GM21723 (cell line): ENCODE results near the gene NCBP3.

Experiments used
- ATAC-seq: cut with Tn5 transposase; IDR thresholded peaks from one replicate; pipeline ENCODE4 v1.9.1; 2021; ENCODE audit warnings: mild to moderate bottlenecking, moderate library complexity; ENCODE audit not compliant: unreplicated experiment

The NCBP3 gene

GRCh38 chr17:3845621-3846436 lies at the start of gene NCBP3:
TSS of gene NCBP3 (minus strand) at chr17:3846246. CDS start at chr17:3846223, 23 bp downstream.
- ATAC-seq = peak; percentile 95

DNA sequence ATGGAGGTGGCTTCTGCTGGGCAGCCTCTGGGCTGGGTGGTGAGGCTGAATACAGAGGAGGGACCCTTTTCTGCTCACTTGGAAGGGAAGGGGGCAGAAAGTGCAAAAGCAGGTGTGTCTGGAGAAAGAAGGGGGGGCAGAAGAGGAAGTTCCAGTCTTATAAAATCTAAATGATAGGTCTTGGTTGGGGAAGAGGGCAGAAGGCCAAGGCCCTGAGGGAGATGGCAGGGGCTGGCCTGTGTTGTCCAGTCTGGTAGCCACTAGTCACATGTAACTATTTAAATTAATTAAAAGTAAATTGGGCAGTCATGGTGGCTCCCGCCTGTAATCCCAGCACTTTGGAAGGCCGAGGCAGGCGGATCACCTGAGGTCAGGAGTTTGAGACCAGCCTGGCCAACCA lies 49.3 kb upstream of the NCBP3 start:
- no peak for ATAC-seq

GRCh38 chr17:3894911-3895343 lies 48.9 kb upstream of the NCBP3 start:
- ATAC-seq = no peak

GRCh38 chr17:3894188-3894587 lies 48.1 kb upstream of the NCBP3 start:
- no peak for ATAC-seq

DNA sequence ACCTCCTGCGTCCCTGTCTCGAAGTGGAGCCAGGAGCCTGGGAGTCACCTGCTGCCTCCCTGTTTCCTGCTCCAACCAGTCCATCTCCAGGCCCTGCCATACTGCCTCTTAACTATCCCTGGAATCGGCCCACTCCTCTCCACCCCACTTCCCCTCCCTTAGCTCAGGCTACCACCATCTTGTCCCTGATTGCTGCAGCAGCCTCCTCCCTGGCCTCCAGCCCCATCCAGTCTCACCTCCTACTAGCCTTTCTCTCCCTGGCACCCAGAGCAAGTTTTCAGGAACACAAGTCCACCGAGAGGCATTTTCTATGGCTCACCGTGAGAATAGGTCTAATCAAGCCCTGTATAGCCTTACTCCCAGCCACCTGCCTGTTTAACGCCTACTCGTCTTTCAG lies 47.7 kb upstream of the NCBP3 start:
- ATAC-seq = no peak

DNA sequence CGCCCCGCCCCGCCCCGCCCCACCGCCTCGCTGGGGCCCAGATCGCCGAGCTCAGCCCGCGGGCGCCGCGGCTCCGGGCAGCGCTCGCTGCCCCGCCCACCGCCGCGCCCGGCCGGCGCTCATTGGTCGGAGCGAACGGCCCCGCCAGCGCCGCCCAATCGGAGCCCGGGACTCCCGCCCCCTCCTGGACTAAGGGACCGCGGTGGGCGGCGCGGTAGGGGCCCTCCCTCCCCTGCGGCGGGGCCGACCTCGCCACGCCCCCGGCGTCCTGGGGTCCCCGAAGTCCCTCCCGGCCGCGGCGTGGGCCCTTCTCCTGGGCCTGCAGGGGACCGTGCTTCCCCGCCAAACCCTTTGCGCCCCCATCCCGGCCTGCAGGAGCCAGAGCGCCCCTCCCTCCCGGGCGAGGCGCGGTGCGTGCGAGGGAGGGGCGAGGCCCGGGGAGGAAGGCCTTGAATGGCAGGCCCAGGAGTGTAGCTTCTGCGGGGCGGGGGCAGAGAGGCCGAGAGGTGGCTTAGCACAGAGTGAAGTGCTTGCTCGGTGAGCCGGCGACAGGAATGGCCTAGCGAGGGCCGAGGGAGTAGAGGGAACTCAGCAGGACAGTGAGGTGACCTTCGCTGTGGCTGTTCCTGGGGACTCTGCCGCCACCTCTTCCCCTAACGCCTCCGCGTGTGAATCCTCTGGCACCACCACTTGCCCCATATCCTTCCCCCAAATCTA lies 47.1 kb upstream of the NCBP3 start, which contains the start of gene CAMKK1:
TSS of gene CAMKK1 (minus strand) at position 51 of the 717 bp plus-strand sequence. CDS start 7,366 bp downstream, outside the sequence.
- peak; percentile 85 for ATAC-seq

- ATAC-seq = peak; percentile 22
Observed at GRCh38 chr17:3892095-3892998, 46.3 kb upstream of the NCBP3 start.

DNA sequence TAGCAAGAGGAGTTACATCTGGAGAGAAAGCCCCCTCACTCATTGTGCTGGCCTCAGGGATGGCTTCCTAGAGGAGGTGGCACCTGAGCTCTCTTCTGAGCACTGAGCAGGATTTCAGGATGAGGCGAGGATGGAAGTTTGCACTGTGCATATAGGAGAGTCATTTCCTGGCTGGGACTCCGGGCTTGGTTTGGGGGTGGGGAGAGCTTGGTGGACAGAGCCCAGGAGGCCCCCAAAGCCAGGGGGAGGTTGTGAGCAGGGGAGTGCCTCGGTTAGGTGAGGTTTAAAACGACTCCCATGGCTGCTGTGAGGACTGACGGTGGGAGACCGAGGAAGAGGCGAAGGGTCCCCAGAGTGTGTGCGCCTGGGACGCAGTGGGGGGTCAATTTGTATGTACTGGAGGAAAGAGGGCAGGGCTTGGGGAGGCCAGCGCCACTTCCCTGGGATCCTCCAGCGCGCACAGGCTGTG lies 45.6 kb upstream of the NCBP3 start:
- no peak for ATAC-seq

GRCh38 chr17:3890878-3891219 lies 44.8 kb upstream of the NCBP3 start:
- ATAC-seq = no peak

GRCh38 chr17:3890082-3890877 lies 44.2 kb upstream of the NCBP3 start:
- ATAC-seq = no peak

GRCh38 chr17:3889325-3890012 lies 43.4 kb upstream of the NCBP3 start:
- no peak for ATAC-seq

DNA sequence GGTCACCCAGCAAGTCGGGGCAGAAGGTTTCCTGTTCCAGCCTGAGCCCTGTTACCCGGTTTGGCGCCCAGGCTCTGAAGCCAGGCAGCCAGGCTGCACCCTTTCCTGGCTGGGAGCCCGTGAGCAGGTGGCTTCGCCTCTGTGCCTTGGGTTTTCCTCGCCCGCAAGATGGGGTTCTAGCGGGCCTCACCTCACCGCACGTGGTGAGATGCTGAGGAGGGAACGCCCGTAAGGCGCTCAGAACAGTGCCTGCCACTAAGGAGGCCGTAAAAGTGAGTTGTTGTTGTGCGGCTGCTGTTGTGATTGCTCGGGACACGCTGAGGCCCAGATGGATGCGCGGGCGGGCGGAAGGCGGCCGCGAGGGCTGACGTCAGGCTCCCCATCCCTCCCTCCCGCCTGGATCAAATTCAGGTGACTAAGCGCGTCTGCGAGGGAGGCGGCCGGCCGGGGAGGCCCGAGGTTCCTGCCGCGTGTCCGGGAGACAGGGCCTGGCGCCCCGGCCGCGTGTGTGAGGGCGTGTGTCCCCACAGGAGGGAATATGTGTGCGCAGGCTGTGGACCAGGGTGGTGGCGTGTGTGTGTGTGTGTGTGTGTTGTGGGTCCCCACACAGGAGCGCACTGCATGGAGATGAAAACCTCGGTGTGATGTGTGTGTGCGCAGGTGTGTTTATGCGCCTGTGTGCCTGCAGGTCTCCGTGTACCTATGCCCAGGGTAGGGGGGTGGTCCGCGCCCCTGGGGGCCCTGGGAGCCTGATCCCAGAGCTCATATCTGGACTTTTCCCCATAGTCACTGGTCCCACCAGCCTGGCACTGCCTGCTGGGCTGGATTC lies 42.5 kb upstream of the NCBP3 start:
- ATAC-seq = no peak

DNA sequence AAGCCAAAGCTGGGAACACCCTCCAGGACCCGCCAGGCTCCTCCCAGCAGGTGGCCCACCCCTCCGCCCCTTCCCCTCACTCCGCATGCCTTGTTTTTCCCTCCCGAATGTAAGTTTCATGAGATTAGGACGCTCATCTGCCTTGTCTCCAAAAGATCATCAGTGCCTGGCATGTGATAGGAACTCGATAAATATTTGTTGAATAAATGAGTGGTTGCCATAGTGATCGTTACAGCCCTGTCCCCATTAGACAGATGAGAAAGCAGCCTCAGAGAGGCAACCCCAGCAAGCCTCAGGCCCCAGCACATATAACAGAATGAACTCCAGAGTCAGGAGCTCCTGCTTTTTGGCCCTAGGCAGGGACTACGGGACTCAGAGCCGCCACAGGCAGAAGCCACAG lies 41.8 kb upstream of the NCBP3 start:
- no peak for ATAC-seq

DNA sequence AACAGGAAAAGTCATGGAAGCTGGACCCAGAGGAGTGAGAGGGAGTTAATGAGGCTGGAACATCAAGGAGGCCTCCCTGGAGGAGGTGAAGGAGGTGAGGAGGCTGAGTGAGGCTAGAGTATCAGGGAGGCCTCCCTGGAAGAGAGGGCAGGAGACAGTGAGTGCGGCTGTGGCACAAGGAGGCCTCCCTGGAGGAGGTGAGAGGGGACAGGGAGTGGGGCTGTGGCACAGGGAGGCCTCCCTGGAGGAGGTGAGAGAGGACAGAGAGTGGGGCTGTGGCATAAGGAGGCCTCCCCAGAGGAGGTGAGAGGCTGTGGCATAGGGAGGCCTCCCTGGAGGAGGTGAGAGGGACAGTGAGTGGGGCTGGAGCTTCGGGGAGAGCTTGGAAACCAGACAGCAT lies 41.3 kb upstream of the NCBP3 start:
- ATAC-seq = no peak

DNA sequence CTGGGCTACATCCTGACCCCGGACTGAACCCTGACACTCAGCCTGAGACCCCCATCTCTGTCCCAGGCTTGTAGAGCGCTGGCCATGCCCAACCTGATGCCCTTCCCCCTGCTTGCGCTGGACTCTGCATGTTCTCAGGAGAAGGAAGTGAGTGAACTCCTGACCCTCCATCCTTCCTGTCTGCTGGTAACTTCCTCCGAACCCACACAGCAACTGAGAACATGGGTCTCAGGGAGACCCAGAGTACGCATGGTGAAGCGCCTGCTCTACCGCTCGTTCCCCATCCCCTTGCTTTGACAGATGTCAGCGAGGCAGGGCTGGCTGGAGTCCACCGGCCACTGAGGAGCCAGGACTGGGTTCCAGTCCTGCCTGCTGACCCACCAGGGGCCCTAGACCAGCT lies 40.7 kb upstream of the NCBP3 start:
- ATAC-seq = no peak

DNA sequence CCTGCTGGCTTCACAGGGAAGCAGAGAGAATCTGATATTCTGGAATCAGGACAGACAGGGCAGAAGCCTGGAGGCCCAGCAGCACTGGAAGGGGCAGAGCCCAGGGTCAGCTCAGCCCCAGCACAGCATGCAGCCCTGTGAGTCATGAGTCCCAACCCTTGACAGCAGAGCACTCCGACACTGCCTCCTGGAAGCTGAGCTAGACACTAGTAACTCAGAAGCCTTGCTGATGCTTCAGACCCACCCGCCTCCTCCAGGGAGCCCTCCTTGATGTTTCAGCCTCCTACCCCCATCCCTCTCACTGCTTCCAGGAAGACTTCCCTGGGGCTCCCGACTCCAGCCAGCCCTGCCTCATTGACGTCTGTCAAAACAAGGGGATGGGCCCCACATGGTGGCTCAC lies 39.9 kb upstream of the NCBP3 start:
- ATAC-seq = no peak

- ATAC-seq = no peak
Observed at GRCh38 chr17:3885271-3885670, 39.2 kb upstream of the NCBP3 start.

DNA sequence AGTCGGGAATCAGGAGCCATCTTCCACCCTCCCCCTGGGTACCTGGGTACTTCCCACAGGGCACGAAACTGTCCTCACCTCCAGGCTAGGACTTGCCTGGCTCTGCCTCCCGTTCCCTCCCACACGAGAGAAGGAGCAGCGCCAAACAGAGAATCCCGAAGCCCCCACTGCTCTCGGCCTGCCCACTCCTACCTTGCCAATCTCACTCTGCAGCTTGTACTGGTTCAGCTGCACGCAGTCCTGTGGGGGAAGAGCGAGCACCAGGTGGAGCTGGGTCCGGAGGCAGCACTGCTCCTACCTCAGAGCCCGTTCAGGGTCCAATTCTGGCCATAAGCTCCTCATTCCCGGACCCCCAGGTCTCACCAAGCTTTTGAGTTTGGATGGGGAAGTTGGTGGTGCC lies 38.1 kb upstream of the NCBP3 start:
- ATAC-seq = no peak

- ATAC-seq = no peak
Observed at GRCh38 chr17:3882276-3882675, 36.2 kb upstream of the NCBP3 start.
